ENCODE measurements around the gene ANKRD6.

The ANKRD6 gene

DNA sequence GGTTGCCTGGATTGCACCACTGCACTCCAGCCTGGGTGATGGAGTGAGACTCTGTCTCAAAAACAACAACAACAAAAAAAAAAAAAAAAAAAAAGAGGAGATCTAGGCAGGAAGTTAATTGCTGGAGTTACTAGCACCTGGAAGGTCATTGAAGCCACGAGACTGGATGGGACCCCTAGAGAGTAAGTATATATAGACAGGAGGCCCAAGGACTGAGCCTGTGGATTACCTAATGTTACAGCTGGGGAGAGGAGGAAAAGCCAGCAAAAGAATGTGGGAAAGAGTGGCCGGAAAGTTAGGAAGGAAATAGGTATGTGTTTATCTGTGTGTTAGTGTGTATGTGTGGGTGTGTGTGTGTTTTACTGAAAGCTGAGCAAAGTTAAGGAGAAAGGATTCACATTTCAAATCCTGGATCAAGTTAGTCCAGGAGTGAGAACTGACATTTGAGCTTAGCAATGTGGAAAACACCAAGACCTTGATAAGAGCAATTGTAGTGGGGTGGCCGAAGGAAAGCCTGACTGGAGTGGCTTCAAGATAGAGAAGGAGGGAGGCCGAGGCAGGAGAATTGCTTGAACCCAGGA is 38.4 kb downstream of the ANKRD6 start:
- no peak for DNase-seq (ENCODE audit: low read depth in 2 of 2)

DNA sequence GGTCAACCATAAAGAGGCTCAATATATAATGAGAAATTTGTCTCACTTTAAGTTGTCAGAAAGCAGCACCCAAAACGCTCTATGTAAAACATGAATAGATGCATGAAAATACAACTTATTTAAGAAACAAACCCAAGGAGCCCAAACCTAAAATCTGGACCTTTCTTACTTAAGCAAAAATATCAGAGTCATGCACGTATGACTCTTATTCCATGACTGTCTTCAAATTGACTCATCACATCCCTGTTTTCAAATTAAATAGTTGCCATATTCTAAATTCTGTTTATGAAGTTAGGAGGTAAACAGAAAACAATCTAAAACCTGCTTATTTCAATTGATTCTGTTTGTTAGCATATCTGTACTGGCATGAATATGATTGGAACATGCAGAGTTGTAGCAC is 42.1 kb downstream of the ANKRD6 start:
- DNase-seq (ENCODE audit: low read depth in 2 of 2) = no peak

DNA sequence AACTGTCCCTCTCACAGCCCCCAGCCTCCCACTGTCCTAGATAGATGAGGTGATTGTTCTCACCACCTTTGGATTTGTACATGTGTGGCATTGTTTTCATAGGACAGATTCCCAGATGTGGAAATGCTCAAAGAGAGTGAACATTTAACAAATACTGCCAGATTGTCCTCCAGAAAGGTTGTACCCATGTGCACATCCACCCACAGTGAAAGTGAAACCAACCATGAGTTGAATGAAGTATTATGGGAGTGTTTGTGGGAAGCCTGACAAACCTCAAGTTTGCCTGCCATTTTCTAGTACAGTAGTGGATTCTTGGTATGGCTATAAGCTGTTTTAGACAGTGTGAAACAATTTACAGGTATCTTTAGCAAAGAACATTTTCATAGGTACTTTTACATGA is 42.7 kb downstream of the ANKRD6 start:
- DNase-seq (ENCODE audit: low read depth in 2 of 2) = no peak

DNA sequence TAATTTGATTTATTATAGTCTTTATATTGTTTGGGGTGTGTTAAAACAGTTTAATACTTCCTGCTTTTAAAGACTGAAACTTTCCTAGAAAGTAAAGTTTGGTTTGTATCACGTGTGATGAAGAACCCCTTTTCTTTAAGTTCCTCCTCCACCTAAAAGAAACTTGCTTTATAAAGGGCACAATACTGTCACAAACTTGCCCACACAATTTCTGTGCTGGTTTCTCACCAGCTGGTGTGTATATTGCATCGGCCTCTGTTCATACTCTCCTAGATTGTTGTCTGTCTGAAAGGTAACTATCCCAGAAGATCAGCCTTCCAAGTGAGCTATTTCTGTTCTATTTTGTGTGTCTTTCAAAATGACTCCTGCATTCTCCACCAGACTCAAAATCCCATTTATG is 46.9 kb downstream of the ANKRD6 start:
- no peak for DNase-seq (ENCODE audit: low read depth in 2 of 2)

DNA sequence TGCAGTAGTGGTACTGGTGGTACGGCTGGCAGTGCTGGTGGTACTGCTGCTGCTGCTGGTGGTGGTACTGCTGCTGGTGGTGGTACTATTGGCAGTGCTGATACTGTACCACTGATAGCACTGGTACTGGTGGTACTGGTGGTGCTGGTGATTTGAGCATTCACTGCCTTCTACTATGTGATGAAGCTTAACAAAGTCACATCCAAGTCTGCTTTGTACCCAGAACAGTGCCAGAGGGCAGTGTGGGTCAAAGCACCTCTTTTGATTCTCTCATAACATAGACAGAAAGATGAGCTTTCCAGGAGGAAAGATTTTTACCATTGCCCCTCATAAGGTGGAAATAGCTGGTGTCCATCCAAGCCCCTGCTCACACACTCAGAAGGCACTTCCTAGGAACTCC is 48.7 kb downstream of the ANKRD6 start:
- no peak for DNase-seq (ENCODE audit: low read depth in 2 of 2)

DNA sequence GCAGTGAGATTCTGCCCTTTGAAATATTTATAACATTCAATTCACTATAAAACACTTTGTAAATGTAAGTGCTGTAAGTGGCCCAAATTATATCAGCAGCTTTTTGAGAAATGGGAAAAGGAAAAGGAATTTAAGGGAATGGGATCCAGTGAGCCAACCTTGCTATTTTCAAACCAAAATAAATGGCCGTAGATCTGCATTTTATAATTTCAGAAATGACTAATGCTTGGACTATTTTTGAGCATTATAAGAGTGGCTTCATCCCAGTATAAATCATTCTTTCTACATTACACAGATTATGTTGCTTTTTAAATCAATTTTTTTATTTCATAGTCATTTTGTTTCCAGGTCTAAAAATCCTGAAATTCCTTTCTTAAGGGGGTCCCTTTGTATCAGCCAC is 49.2 kb downstream of the ANKRD6 start:
- DNase-seq (ENCODE audit: low read depth in 2 of 2) = no peak

DNA sequence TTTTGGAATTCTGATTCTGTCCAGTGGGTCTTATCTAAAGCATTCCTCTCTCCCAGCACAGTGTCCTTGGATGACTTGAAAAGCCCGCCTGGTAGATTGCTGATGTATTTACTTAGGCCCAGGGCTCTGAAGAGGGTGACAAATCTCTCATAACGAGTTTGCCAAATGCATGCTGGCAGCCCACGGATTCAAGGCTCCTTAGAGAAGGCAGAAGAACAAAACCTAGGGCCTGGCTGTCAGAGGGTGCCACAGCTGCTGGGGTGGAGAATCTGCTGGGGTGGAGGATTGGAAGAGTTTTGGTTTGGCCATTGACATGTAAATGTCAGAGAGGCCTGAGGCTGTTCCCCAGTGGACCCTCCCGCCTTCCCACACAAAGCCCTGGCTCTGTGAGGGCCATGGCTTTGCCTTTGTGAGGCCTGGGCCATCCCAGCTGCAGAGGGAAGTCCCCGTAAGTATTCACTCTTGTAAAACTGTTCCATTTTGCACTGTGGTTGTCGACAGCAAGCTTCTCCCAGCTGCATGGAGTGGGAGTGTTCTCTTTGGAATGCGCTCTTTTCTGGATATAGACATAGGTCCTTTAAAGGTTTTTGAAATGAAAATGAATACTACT is 50.3 kb downstream of the ANKRD6 start:
- DNase-seq (ENCODE audit: low read depth in 2 of 2) = no peak

DNA sequence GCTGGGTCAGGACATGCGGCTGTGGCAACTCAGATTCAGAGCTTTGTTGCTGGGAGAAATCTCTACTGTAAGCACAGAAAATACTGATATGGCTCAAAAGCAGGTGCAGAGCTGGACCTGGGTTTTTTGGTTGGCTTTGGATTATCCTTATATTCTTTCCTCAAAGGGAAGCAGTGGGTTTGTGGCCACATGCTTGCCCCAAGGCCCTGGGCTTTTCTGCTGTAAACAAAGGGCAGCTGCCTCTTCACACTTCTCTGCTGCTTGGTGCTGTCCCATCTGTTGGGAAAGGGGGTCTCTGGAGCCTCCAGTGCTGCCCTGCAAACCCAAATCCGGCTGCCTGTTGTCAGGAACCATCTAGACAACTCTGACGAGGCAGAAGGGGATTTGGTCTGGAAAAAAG is 52.4 kb downstream of the ANKRD6 start:
- no peak for DNase-seq (ENCODE audit: low read depth in 2 of 2)

DNA sequence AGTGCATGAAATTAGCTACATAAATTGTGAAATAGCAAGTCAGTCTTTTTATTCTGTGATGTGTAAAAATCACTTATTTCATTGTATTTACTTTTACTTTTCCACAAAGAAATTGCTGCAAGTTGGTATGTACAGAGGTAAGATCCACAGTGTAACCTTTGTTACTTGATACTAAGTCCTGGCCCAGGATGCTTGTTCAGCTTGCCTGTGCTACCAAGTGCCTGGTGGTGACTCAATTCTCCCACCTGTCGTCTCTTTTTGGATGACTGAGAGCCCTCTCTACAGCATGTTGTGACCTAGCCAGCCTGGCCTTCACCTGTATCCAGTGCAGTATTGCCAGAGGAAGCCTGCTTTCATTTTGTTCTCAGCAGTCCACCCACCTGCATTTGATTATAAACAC is 54.9 kb downstream of the ANKRD6 start:
- DNase-seq (ENCODE audit: low read depth in 2 of 2) = no peak

DNA sequence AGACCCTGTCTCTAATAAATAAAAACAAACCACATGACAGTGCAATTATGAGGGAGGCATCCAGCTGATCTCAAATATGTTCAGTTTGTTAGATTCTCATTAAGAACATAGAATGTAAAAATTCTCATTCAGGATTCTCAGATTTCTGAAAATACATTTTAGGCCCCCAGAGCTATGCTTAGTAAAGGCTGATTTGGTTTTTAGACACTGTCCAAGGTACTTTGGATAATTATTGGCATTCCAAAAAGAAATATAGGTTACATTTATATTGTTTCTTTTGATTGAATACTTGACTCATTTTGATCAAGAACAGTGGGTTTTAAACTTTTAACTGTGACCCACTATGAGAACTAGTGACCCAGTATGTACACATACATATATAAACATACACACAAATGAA is 55.5 kb downstream of the ANKRD6 start:
- no peak for DNase-seq (ENCODE audit: low read depth in 2 of 2)

DNA sequence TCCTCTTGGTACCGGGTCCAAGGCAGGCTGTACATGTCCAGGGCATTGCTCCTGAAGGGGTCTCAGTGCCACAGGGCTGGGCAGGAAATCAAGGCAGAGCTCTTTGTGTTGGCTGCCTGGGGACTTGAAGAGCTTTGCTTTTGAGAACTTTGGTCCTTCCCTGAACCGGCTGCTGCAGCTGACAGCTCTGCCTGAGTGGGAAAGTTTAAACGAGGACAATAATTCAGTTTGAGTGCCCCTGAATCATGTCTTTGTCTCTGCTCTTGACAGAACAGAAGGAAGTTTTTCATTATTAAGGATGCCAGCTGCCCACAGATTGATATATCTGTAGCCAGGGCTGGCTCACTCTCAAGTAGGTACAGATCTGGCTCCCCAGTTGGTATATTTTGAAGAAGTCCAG is 56.1 kb downstream of the ANKRD6 start:
- DNase-seq (ENCODE audit: low read depth in 2 of 2) = no peak

DNA sequence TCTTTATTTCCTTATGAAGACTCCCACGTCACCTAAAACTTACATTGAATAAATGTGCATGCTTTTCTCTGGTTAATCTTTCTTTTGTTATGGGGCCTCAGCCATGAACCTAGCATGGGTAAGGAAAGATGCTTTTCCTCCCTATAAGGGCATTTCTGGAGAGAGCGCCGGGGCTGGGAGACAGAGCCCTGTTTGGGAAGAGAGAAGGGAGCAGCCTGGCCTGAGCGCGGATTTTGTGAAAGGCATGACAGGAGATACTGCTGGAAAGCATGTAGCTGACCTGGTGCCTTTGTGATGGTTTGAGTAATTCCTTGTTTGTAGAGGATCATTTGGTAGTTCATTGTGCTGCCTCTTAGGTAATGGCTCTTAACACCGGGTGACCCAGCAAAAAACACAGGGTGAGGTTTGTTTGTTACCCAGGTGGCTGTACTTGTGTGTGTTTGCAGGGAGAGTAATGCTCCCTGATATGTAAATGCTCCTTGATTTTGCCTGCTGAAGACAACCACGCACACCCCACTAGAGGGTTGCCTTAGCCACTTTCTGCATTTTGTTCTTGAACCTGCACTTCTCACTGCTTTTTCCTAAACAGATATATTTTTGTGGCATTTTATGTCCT is 59.2 kb downstream of the ANKRD6 start:
- DNase-seq (ENCODE audit: low read depth in 2 of 2) = no peak

DNA sequence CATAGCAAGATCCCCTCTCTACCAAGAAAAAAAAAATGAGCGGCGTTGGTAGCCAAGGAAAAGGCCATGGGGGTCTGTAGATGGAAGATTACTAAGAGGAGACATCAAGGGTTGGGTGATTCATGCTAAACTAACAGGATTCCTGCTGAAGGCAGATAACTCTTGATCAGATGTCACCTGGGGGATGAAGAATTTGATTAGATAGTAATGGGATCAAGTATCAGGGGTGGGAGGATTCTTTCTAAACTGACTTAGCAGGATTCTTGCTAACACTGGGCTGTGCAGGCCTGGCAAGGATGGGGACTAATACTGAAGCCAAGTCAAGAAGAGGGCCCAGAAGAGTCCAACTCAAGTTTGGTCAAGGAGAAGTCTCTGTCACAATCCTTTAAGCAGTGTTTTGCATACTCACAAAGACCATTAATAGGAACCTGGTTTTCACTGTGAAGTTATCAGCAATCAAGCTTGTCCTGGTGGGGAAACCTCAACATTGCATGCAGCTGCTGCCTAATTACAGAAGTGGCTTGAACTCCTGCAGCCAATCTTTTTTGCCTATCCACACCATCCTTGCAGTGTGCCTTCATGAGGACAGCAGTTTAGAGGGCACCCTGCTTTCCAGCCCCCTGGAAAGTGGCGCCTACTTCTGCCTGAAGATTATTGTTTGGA is 61.3 kb downstream of the ANKRD6 start:
- DNase-seq (ENCODE audit: low read depth in 2 of 2) = no peak

DNA sequence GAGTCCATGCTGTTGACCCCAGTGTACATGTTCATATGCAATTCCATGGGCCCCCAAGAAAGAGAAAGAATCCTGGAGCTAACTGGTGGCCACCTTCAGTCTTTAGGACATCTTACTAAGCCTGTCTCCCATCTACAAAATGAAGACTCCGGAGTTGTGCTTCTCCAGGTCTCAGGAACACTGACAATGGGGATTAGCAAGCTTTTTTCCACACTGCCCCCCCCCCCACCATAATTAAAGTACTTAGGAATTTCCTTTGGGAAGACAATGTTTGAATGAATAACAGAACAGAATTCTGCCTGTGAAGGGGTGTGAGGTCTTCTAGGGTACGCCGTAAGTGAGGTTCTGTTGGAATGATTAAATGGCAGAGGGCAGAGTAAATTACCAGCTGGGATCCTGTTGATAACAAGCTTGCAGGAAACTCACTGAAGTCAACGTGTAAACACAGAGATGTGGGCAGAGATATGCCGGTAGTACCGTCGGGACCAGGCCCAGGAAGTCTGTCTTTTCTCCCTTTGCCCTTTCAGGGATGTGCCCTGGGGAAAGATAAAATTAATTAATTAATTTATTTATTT is 63.1 kb downstream of the ANKRD6 start:
- DNase-seq (ENCODE audit: low read depth in 2 of 2) = no peak

DNA sequence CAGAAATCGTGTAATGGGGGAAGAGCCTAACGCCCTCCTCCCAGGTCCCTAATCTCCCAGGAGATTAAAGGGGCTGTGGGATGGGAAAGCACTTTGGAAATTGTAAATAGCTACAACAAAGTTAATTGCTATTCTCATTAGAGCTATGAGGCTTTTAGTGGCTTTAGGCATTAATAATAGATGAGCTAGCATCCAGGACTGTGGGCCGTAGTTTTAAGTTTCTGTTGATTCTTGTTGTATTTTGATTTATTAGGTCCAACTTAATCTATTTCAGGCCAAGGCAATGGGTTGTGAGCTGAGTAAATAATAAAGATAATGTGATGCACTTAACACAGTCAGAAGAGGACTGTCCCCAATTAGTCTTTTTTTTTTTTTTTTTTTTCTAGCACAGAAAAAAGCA is 67.7 kb downstream of the ANKRD6 start:
- no peak for DNase-seq (ENCODE audit: low read depth in 2 of 2)

DNA sequence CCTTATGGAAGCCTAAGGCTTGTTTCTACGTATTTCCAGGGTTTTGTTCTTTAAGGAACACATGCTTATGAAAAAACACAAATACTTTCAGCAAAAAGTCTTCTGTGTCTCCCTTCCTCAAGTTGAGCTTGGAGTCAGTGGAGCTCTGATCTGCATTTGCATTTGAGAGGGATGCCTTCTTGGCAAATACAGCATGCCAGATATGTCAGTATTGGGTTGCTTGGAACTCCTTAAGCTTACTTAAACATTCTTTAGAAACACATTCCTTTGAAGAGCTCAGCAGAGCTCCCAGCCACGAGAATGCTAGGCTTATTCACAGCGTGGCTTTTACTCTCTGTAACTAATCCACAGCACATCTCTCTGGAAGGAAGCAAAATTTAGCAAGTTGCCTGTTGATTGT is 68.3 kb downstream of the ANKRD6 start:
- DNase-seq (ENCODE audit: low read depth in 2 of 2) = no peak

DNA sequence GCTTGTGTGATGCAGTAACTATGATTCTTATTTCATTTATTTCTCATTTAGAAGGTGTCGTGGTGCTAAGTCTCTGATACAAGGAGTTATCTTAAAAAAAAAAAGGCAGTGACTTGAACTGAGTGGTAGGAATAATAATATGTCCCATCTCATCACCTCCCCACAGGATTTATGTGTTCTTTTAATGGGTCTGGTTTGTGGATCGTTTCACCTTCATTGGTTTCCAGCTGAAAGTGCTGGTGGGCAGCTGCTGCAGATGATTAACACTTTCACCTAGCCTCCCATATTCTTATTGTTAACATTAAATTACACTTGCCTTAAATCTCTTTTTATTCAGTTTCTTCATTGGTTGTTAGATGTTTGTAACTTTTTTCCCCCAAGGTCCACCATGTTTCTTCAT is 68.8 kb downstream of the ANKRD6 start:
- no peak for DNase-seq (ENCODE audit: low read depth in 2 of 2)

DNA sequence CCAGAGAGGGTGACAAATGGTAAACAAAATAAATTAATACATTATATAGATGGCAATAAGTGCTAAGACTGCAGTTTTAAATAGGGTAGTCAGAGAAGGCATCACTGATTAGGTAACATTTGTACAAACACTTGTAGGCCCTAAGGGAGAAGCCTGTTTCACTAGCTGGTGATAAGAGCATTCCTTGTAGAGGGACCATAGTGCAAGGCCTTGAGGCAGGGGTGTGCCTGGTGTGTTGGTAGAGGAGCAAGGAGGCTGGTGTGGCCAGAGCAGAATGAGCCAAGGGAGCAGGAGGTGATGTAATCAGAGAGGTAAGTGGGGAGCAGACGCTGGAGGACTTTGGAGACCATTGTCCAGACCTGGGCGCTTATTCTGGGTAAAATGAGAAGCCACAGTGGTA is 70.7 kb downstream of the ANKRD6 start:
- DNase-seq (ENCODE audit: low read depth in 2 of 2) = no peak

DNA sequence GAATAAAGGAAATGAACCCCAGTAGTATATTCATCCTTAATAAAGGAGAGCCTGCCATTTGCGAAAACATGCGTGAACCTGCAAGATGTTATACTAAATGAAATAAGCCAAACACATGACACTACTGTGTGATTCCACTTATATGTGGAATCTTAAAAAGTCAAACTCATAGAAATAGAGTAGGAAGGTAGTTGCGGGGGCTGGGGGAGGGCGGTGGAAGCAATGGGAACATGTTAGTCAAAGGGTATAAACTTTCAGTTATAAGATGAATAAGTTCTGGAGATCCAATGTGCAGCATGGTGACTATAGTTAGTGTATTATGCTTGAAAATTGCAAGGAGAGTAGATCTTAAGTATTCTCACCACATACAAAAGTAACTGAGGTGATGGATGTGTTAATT is 72.9 kb downstream of the ANKRD6 start:
- no peak for DNase-seq (ENCODE audit: low read depth in 2 of 2)

DNA sequence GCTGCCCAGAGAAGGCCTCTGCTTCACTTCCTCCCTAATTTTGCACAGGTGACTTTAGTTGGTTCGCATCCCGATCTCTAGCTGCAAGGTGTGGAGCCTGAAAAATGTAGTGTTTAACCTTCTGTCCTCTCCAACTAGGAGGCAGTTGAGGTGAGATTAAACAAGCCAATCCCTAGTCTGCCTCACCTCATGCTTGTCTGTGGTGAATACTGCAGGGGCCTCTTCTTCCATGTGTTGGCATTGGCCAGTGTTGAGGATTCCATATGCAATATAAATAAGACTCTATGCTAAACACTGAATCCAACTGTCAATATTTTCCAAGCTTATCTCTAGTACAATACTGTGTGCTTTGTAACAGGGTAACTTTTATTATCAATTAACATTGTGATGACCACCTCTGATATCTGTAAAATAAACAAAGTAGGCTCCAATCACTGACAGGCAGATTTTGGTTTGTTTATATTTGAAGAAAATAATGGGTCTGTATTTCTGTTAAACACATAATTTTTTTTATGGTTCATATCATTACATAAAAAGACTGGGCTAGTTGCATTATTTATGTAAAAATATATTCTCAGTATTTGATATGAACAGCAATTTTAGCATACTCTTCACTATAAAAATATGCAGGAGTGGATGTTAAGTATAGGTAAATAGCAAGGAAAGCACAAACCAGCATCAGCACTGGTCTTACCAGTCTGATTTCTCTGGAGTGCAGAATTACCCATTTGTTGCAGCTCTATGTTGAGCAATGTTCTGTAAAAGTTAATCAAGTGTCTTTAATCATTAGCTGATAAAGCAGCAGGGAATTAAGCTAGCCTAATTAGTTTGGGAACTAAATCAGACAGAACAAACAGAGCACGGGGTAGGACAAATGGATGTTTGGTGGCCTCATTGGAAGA is 74.0 kb downstream of the ANKRD6 start:
- DNase-seq (ENCODE audit: low read depth in 2 of 2) = no peak

DNA sequence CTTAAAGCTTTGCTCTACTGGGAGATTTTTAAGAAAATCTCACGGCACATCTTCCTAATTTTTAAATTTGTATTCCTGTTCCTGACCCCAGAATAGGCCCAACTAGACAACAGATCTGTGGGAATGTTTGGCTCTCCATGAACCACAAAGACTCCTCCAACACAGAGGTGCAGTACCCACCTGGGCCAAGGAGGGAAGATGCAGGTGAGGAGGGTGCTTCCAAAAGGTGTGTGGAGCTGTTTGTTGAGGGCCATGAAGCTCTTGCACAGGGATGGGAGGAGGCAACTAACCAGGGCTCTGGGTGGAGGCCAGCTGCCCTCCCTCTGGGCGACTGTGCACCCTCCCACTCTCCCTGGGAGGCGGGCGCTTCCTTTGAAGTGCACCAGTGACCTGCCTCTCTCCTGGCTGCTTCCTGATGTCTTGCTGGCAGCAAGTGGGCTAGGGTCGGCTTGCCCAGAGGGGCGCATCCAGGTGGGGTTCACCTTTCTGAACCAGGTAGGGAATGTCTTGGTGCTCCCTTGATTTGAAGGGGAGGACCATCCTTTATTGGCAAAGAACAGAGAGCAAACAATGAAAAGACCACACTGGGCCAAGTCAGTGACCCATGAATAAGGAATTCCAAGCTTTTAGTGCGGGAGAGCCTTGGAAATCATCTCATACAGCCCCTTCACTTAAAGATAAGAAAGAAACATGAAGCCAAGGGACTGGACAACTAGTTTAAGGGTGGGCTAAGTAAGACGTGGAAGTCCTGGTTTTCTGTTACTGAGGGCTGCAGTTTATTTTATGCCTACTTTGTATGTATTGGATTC is 76.0 kb downstream of the ANKRD6 start:
- no peak for DNase-seq (ENCODE audit: low read depth in 2 of 2)
